NCI-H446 treated with DMSO at 0.1 percent for 48 hours (cell line): ENCODE data around the gene CYB561D2.
"Not testable (repeated sequence)": the region's sequence is repeated elsewhere in the genome, so short reads cannot be mapped to it uniquely, and the experiment has no call there.

Source experiments
- DNase-seq: peaks from one replicate; lab custom pipeline; 2025; lab: John Stamatoyannopoulos, UW

The CYB561D2 gene, protein sequence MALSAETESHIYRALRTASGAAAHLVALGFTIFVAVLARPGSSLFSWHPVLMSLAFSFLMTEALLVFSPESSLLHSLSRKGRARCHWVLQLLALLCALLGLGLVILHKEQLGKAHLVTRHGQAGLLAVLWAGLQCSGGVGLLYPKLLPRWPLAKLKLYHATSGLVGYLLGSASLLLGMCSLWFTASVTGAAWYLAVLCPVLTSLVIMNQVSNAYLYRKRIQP

DNA sequence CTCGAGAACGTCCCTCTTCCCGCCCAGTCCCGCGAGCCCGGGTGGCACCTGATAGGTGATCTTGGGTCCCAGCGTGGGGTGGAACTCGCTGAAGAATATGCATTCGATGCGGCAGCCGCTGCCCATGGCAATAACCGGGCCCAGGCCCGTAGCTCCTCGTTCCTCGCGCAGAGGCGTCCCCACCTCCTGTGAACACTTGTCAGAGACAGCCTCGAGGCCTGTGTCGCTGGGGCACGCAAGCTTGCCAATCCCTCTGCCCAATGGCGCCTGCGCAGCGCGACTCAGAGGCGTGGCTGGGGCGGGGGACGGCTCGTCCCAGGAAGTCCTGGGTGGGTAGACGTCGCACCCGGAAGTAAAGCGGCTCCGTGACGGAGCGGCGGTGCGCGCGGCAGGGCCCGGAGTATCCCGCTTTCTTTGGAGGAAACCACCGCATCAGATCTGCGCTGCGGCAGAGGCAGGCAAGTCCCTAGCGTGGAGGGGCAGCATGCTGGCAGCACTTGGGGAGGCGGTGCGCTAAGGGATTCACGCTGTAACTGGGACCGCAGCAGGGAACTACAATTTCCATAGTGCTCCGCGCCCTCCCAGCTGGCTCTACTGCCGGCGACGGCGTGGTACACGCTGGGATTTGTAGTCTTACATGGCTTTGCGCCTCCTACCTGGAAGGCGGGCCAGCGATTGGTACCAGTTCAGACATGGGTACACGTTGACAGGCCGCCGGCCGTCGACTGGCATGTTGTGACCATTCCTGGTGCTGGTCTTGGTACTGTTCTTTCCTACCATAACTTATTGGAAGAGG, at the start of gene CYB561D2, which contains the start of gene NPRL2:
TSS of gene CYB561D2 (plus strand) at position 336 of the 796 bp plus-strand sequence. CDS start 572 bp downstream, outside the sequence.
TSS of gene NPRL2 (minus strand) at position 249 of the 796 bp plus-strand sequence. CDS start at position 126, 123 bp downstream.
- DNase-seq = peak; percentile 77

DNA sequence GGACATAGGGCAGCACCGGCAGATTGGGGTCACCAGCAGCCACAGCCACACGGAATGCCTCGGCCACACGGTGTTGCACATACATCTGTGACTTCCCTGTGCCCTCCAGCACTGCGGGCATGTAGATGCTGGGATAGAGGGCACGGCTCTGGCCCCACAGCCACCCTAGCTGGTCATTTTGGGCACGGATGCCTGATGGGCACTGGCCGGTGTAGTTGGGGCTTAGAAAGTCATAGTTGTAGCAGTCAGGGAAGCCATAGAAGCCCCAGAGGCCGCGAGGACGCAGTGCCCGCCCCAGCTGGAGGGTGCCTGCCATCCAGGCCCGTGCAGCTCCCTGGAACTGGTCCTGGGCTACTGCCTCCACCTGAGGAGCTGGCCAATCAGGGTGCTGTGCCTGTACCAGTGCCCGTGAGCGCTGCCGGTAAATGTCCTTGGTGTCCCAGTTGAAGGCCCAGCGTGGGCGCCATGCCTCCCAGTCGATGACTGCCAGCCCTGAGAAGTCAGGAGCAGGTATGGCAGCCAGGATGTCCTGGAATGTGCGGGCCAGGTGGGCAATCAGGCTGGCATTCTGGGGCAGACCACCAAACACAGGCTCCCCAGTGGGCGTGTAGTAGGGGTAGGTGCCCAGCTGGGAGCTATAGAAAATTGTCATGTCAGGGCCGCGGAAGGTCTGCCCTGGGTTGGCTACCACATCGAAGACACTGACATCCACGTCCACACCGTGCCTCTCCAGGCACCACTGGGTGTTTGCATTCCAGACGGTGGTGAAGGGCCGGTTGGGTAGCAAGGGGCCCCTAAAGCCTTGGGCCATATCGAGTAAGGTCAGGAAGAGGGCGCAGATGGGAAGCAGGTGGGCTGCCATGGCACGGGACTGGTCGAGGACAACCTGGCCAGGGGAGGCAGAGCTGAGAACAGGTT, 48.3 kb upstream of the CYB561D2 start:
- no peak for DNase-seq

DNA sequence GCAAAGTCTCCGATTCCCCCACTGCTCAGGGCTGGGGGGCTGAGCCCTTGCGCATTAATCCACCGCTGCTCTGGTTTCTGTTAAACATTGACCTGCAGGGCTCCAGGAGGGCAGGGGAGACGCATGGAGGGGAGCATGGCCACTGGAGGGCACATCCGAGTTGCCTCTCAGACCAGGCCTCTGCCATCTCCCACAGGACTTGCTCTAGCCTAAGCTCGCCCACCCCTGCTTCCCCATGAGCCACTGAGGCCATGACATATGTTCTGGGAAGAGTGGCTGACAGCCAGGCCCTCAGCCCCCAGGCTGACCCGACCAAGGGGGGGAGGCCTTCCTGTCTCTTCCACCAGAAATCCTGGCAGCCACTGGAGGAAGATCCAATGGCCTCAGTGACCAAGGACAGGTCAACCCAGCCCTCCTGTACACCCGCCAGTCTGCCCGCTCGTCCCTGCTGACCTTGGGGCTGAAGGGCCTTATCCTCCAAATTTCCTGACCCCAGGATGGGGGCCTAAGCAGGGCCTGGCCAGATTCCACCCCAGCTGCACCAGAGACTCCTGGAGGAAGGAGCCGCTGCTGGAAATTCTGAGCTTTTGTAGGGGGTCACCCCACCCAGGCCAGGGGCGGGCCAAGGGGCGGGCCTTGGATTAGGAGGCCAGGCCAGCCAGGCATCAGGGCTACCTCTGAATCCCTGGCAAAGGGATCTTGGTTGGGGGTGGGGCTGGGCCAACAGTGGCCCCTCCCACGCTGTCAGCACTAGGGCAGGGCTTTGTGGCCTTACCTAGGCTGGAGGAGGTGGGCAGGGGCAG, 47.4 kb upstream of the CYB561D2 start, which contains the start of gene HYAL1:
TSS of gene HYAL1 (minus strand) at position 562 of the 803 bp plus-strand sequence. CDS start 618 bp downstream, outside the sequence.
- DNase-seq = no peak

DNA sequence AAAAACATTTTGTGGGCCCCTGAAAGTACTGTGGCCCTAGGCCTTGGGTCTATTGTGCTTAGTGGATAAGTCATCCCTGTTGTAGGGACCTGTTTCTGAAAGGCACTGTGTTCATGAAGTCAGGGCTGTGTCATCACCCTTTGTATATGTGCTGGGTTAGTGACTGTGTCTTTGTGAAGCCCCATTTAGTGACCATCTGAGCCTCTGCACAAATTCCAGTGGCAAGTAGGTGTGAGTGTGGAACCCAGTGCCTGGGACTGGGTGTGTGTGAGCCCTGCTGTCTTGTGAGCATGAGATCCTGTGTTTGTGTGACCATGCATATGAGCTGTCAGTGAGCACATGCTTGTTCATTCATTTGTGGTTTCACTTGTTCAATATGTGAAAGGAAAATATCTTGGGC, 46.1 kb upstream of the CYB561D2 start:
- no peak for DNase-seq

DNA sequence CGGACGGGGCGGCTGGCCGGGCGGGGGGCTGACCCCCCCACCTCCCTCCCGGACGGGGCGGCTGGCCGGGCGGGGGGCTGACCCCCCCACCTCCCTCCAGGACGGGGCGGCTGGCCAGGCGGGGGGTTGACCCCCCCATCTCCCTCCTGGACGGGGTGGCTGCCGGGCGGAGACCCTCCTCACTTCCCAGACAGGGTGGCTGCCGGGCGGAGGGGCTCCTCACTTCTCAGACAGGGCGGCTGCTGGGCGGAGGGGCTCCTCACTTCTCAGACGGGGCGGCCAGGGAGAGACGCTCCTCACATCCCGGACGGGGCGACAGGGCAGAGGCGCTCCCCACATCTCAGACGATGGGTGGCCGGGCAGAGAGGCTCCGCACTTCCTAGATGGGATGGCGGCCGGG, 38.6 kb upstream of the CYB561D2 start:
- DNase-seq = not testable (repeated sequence)

DNA sequence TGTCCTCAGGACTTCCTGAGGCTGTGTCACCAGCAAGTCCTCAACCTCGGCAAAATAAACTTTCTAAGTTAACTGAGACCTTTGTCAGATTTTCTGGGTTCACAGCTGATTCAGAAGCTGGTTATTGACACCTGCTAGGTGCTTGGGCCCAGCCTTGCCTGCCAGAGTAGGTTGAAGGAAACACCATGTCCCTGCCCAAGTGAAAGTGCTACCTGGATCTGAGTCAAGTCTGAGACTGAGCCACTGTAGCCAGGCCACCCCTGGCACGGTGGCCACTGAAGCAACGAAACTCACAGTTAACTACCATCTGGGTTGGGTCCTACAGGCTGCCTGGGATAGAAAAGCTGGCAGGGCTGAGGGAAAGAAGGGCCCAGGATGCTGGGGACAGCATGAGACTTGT, 36.3 kb upstream of the CYB561D2 start:
- no peak for DNase-seq

DNA sequence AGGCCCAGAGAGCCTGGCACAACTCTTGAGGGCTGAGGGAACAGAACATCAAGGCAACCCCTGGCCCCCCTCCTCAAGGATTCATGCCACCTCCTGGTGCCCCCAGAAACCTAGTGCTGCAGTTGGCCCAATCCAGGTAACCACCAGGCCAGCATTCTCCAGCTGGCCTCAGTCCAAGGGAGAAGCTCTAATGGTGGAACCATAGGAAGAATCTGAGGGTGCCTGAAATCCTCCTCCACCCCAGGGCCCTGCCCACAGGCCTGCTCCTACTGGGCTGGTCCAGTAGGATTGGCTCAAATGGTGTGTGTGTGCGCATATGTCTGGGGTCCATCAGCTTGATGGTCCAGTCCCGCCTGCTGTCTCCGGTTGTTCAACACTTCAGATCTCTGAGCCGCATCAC, 35.8 kb upstream of the CYB561D2 start:
- no peak for DNase-seq

DNA sequence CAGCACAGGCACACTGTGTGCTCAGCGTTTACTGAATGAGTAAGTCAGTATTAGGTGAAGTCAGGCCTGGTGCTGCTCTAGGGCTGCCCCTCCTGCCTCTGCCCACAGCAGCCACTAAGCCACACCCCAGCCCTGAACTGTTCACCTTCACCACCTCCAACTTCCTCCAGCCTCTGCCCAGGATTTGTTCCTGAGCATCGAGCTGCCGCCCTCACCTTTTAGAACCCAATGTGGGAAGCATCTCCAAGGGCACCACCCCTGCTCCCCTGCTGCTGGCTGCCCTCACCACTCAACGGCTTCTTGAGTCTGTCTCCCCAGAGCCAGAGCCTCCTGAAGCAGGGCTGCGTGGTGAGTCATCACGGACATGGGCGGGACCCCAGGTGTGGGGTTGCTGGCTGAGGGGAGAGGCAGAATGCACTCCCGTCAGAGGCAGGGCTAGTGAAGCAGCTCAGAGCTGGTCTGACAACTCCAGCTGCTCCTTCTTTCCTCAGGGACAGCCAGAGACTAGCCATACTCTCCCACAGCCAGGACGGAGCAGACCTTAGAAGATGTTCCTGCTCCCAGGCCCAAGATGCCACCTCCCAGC, 33.9 kb upstream of the CYB561D2 start:
- DNase-seq = no peak

DNA sequence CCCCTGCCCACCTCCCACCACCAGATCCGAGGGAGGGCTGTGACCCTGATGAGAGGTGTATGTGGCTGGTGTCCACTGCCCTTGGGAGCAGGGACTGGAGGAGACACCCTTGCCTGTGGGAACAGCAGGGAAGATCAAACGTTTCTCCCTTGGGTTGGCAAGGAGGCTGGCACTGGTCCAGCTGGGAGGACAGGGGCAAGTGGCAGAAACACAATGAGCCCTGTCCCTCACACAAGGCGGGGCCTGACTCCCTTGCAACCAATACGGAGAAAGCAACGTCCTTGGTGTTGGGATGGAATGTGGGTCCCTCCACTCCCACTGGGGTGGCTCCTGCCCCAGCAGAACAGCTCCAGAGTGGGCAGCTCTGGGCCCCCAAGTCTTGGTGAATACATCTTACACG, 33.4 kb upstream of the CYB561D2 start:
- no peak for DNase-seq

DNA sequence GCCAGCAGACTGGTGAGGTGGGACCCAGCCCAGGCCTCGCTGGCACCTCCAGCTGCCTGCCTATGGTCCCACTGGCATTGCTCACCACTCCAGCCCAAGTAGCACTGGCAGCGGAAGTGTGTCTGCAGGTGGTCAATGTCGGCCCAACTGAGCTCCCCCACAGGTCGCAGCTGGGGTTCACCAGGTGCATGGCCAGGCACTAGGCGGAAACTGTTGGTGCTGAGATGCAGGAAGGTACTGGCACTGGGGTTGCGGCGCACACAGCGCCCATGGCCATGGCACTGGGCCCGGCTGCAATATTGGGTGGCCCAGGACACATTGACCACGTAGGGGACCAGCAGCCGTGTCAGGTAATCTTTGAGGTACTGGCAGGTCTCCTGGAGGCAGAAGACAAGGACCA, 32.5 kb upstream of the CYB561D2 start:
- DNase-seq = no peak

DNA sequence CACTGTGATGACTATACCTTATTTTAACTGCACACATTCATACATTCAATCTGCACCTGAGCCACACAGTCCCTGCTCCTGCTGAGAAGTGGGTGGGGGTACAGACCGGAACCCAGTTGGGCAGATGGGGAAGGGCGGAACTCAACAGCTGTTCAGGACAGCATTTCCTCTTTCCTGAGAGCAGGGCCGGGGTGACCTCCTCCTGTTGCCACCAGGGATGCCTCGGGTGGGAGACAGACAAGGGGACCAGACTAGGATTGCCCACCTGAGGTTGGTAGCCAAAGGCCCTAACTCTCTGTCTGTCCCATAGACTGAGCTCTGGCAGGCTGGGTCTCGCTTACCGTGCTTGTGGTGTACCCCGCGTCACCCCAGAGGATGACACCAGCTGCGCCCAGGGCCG, 32.0 kb upstream of the CYB561D2 start:
- no peak for DNase-seq

DNA sequence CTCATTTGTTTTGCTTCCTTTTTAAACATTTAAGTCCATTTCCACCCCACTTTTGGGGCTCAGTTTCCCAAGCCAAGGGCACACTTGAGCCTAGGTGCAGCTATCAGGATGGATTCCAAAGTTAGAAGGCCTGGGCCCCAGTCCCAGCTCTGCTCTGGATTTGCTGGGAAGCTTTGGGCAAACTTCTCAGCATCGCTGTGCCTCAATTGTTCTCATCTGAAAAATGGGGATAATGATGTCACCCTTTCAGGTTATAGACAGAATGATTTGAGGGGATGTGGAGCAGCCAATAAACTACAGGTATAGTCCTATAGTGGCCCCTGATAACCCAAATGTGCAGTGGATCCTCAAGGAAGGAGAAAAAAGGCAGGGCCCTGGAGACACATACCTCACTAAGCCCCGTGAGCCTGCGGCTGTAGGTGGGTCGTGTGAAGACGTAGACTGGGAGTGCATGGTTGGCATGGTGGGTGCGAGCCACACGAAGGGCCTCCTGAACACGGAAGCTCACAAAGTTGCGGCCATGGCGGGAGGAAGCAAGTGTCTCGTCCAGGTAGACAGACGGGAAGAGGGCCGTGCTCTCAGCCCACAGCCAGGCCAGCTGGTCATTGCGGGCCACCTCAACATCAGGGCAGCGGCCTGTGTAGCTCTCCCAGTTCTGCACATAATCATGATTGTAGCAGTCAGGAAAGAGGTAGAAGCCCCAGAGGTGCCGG, 31.3 kb upstream of the CYB561D2 start:
- no peak for DNase-seq

DNA sequence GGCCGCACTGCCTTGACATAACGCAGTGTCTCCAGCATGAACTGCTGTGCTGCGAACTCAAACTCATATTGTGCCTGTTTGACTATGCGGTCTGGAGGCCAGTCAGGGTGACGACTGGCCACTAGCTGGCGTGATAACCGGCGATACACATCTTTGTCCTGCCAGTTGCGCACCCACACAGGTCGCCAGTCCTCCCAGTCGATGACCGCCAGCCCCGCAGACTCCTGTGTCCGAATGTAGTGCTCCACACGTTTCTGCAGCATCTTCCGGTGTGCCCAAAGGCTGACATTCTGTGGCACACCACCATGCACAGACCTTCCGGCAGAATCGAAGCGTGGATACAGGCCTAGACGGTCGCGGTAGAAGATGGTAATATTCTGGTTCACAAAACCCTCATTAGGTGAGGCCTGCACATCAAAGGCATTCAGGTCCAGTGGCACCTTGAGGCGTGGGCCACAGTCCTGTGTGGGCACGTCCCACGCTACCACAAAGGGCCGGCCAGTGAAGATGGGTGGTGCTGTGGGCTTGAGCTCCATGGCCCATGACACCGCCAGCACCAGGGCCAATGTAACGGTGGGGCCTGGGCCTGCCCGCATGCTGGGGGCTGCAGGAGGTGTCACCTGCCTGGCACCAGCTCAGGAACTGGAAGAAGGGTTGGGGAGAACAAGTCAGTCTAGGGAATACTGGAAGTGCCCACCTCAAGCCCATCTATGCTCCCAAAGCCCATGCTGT, 30.6 kb upstream of the CYB561D2 start:
- no peak for DNase-seq

DNA sequence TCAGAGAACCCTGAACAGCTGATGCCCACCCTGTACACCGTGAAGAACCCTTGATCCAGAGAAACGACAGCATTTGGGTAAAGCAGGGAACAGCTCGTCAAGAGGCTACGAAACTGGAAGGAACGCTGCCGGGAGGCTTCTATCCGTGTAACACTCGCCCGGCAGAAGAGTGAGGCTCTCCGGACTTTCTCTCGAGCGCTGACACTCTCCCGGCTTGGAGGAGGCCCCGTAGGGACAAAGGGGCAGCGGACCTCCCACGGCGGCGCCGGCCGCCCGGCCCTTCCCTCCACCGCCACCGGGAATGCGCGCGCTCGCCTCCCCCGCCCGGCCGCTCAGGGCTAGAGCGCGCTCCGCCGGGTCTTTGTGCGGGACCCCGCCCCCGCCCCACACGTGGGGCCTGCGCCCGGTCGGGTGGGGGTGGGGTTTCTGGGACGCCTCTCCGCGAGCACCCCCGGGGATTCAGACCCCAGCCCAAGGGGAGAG, 29.8 kb upstream of the CYB561D2 start:
- no peak for DNase-seq

DNA sequence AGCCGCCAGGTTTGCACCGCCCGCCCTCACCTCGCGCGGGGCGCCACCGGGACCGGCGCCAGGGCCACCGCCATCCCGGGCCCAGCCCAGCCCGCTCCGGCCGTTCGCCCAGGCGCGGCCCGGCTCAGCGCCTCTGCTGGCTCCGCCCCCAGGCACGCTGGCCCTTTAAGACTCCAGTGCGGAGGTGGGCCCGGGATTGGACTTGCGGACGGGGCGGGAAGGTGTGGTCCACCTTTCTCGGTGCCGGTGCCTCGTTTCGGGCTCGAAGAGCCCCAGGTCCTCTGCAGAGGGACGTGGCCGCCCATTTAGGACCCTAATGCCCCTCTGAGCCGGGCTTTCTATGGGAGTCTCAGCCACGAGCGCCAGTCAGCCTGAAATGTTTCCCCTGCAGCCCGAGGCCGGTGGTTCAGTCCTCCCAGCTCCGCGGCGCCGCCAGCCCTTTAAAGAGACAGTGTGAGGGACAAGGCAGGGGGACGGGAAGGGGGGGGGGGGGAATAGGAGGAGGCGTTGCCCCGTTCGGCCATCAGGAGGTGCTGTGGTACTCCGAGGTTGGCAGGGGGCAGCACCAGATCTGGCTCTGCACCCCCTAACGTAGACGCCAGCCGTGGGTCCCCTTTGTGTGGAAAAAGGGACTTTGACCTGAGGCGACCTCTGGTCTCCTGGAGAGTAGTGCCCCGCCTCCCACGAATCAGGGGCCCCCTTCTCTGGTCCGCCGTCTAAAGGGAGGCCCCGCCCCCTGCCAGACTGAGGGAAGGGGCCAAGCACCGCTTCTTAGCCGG, 29.1 kb upstream of the CYB561D2 start:
- DNase-seq = peak; percentile 56

DNA sequence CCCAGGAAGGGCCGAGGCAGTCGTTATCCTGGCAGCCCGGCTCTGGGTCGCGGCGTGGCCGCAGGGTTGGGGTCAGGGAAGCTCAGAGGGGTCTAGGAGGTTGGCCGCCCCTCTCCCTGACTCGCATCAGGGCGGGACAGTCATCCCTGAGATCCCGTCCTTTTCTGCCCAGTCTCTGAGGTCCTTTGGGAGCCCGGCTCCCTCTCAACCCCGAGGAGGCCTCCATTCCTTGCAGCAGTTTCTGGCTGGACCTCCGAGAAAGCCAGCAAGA, 28.6 kb upstream of the CYB561D2 start:
- no peak for DNase-seq

DNA sequence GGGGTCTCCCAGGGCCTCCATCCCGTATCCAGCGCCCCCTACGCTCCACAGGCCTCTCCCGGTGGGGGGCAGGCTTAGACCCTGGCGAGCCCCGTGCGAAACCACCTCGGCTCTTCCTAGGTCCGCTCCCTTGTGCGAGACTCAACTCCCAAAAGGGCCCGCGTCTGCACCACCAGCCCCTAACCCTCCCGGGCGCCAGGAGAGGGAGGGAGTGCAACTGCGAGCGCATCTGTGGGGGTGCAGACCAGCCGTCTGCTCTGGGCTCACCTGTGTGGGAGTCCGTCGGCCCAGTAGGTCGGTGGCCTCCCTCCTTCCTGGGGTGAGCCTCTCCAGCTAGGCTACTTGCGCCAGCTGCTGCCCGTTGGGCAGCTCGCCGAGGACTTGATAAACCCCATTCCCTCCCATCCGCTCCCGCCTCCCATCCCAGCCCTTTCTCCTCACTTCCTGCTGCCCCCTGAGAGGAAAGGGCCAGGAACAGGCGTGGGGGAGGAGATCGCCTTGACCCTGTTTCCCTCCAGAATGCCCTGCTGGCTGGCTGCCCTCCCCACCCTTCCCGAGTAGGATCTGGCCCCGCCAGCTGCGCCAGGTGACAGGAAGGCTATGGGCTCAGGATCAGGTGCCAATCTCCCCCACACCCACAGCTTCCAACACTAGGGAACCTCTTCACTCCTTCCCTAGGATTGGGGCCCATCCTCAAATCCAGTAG, 28.1 kb upstream of the CYB561D2 start, which contains the start of gene HYAL2:
TSS of gene HYAL2 (minus strand) at position 360 of the 706 bp plus-strand sequence. CDS start 2,256 bp downstream, outside the sequence.
- DNase-seq = no peak

DNA sequence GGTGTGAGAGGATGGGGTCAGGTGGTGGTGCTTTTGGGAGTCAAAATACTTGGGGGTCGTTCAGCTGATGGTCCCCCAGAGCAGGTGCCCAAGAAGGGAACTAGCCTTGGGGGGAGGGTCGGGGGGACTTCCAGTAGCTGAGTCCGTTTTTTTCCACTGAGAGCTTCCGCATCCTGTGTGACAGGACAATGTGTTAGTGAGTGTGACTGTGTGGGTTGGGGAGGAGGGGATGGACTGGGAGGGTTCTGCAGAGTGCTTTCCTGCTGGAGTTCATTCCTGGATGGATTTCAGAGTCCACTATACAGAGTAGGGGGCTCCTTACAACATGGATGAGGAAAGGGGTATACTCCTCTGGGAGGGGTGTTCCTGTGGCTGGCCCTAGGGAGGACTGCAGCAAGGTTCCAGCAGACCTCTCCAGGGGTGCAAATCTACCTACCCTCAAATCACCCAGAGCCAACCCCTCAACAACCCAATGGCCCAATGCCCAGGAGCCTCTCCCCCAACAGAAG, 27.5 kb upstream of the CYB561D2 start:
- DNase-seq = no peak
